Right lobe of liver (tissue), 4 donors: ENCODE data around the gene PRDM4.

Experiments used
- POLR2A ChIP-seq: fragments of 450-650 bp; IDR thresholded peaks from one replicate; pipeline ENCODE4 v1.6.1; 2017; ENCODE audit warnings: antibody characterized with exemption, mild to moderate bottlenecking
- TF ChIP-seq, protein P1 (sequence below), 4 donors: fragments of 200-600 bp in 3 of 4; fragments of 450-650 bp in 1 of 4; IDR thresholded peaks; one replicate each; pipeline versions ENCODE4 v1.5.1 to v1.8.0; 2016 to 2022; ENCODE audit warnings: antibody characterized with exemption in 4 of 4, mild to moderate bottlenecking in 2 of 4
- donor health status: DM: no; HTN: no; CAD: no.
- donor health status: DM: no; HTN: no; CAD: no.
- donor health status: DM: no; HTN: yes; CAD: no.

- TF ChIP-seq, protein P1, sequence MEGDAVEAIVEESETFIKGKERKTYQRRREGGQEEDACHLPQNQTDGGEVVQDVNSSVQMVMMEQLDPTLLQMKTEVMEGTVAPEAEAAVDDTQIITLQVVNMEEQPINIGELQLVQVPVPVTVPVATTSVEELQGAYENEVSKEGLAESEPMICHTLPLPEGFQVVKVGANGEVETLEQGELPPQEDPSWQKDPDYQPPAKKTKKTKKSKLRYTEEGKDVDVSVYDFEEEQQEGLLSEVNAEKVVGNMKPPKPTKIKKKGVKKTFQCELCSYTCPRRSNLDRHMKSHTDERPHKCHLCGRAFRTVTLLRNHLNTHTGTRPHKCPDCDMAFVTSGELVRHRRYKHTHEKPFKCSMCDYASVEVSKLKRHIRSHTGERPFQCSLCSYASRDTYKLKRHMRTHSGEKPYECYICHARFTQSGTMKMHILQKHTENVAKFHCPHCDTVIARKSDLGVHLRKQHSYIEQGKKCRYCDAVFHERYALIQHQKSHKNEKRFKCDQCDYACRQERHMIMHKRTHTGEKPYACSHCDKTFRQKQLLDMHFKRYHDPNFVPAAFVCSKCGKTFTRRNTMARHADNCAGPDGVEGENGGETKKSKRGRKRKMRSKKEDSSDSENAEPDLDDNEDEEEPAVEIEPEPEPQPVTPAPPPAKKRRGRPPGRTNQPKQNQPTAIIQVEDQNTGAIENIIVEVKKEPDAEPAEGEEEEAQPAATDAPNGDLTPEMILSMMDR (IDR thresholded peaks at IDR 0.05): no peak
- no peak for TF ChIP-seq POLR2A
These were observed 76.0 kb downstream of the PRDM4 start for GRCh38 chr12:107684990-107685359.
